OCI-LY7 (cell line): ENCODE data around the gene TRA2B. TPM values are rescaled to one million over a fixed set of nuclear protein-coding genes. Genes with fewer than 3 reads are reported as not detected.

ENCODE experiments used
- BruUV-seq: library from RNA; stranded (reverse); fragments of 400-500 nt; replicated peaks from 2 replicates; lab custom pipeline; 2021; lab: Mats Ljungman, UMichigan
- CTCF ChIA-PET: fragments of 300-600 bp; sonication (Branson Sonifier 250); formaldehyde crosslinking; loops from one replicate; lab custom pipeline; 2022; ENCODE audit warnings: antibody characterized with exemption; ENCODE audit not compliant: unreplicated experiment; lab: Charles Lee
- POLR2A ChIA-PET: fragments of 300-600 bp; sonication (Branson Sonifier 250); formaldehyde crosslinking; loops from one replicate; lab custom pipeline; 2022; ENCODE audit warnings: antibody characterized with exemption; lab: Charles Lee
- DNase-seq: peaks from one replicate; pipeline ENCODE4 v3.0.0-alpha.2; 2015; ENCODE audit warnings: low spot score
- H2AFZ ChIP-seq: fragments of 200-600 bp; sonication (generic), shearing (Covaris generic); 2 replicates; pipeline ENCODE4 v1.6.1; 2014; ENCODE audit warnings: mild to moderate bottlenecking, antibody characterized with exemption, low read length, moderate library complexity
- H3K27ac ChIP-seq: fragments of 200-600 bp; sonication (generic); 2 replicates; pipeline ENCODE4 v1.5.1; 2014; ENCODE audit warnings: mixed run types, low read depth, mild to moderate bottlenecking, moderate library complexity, low read length, inconsistent platforms; ENCODE audit not compliant: poor library complexity, severe bottlenecking
- H3K36me3 ChIP-seq: fragments of 200-600 bp; sonication (generic); 2 replicates; pipeline ENCODE4 v1.6.1; 2014; ENCODE audit warnings: mild to moderate bottlenecking, antibody characterized with exemption, low read length, moderate library complexity, mixed read lengths; ENCODE audit not compliant: insufficient read depth
- H3K4me1 ChIP-seq: fragments of 200-600 bp; sonication (generic); 2 replicates; pipeline ENCODE4 v1.5.1; 2014; ENCODE audit warnings: mild to moderate bottlenecking, low read length; ENCODE audit not compliant: insufficient read depth, poor library complexity, severe bottlenecking
- H3K4me2 ChIP-seq: fragments of 200-600 bp; sonication (generic); 2 replicates; pipeline ENCODE4 v1.6.1; 2014; ENCODE audit warnings: mild to moderate bottlenecking, low read length
- H3K4me3 ChIP-seq: fragments of 200-600 bp; sonication (generic); 2 replicates; pipeline ENCODE4 v1.5.1; 2014; ENCODE audit warnings: mild to moderate bottlenecking, low read depth, low read length; ENCODE audit not compliant: poor library complexity, severe bottlenecking
- H3K79me2 ChIP-seq: fragments of 200-600 bp; sonication (generic); 2 replicates; pipeline ENCODE4 v1.6.1; 2016; ENCODE audit warnings: low read depth, mild to moderate bottlenecking, low read length, moderate library complexity, mixed read lengths; ENCODE audit not compliant: insufficient read depth
- H3K9me2 ChIP-seq: fragments of 200-600 bp; sonication (generic); 2 replicates; pipeline ENCODE4 v1.6.1; 2016; ENCODE audit warnings: mild to moderate bottlenecking, low read length, mixed read lengths; ENCODE audit not compliant: insufficient read depth
- H3K9me3 ChIP-seq: fragments of 200-600 bp; sonication (generic); 2 replicates; pipeline ENCODE4 v1.6.1; 2014; ENCODE audit warnings: mild to moderate bottlenecking, mixed run types, low read length, mixed read lengths
- H4K20me1 ChIP-seq: fragments of 200-600 bp; sonication (generic); 2 replicates; pipeline ENCODE4 v1.6.1; 2014; ENCODE audit warnings: mild to moderate bottlenecking, antibody characterized with exemption, low read length, moderate library complexity, mixed read lengths; ENCODE audit not compliant: insufficient read depth
- CTCF ChIP-seq: fragments of 200-600 bp; sonication (generic); conservative IDR thresholded peaks from 2 replicates; pipeline ENCODE4 v1.5.1; 2014; ENCODE audit warnings: mild to moderate bottlenecking, antibody characterized with exemption, low read length, moderate library complexity, mixed read lengths
- EZH2phosphoT487 ChIP-seq: fragments of 200-600 bp; sonication (generic); IDR thresholded peaks from 2 replicates; pipeline ENCODE4 v1.6.1; 2018; ENCODE audit warnings: low read depth, borderline replicate concordance, mild to moderate bottlenecking, mixed run types, antibody characterized with exemption, low read length, moderate library complexity, mixed read lengths
- intact Hi-C: fragments of 100-400 bp; cut with micrococcal nuclease; formaldehyde crosslinking; loops from one replicate; pipeline ENCODE4 v1.10.0; 2022; ENCODE audit not compliant: unreplicated experiment
- total RNA-seq, 2 experiments: library from RNA; depleted of rRNA in 1 of 2; stranded (reverse); fragments of >200 nt in 1 of 2; shearing (Covaris generic) in 1 of 2; gene quantifications; 2 replicates each; pipeline ENCODE4 v1.2.3, GENCODE V29; 2014 to 2022

Gene TRA2B
- total RNA-seq, 2 experiments from 2014 or later: 325 to 349 TPM

GRCh38 chr3:185878920-185879319, 58.9 kb downstream of the TRA2B start:
- no peaks in the 10 kb centered on the region for H3K79me2 ChIP-seq
- CTCF ChIA-PET: no interaction called here
- H3K9me3 ChIP-seq: no peaks in the 10 kb centered on the region
- H3K4me1 ChIP-seq: no peaks in the 10 kb centered on the region
- no peak overlapping the region for H3K4me2 ChIP-seq
- no peak for DNase-seq
- POLR2A ChIA-PET: interaction anchor here (0.6 kb wide), 1 partner anchor 626 kb away, joined by 3 read pairs; no protein-coding TSS in a partner anchor
- no peaks in the 10 kb centered on the region for H3K9me2 ChIP-seq
- H3K36me3 ChIP-seq: no peaks in the 10 kb centered on the region
- H3K4me3 ChIP-seq: no peak overlapping the region
- H2AFZ ChIP-seq: no peak overlapping the region
- intact Hi-C loops: no loop called here
- no TSS peak for BruUV-seq
- H3K27ac ChIP-seq: no peak overlapping the region
- no peaks in the 10 kb centered on the region for H4K20me1 ChIP-seq
- TF ChIP-seq EZH2phosphoT487 (no peak), CTCF (no peak)

- POLR2A ChIA-PET: no interaction called here
- DNase-seq: no peak
- no peaks in the 10 kb centered on the region for H3K79me2 ChIP-seq
- no TSS peak for BruUV-seq
- TF ChIP-seq EZH2phosphoT487 (no peak), CTCF (no peak)
- no peaks in the 10 kb centered on the region for H3K4me1 ChIP-seq
- CTCF ChIA-PET: no interaction called here
- no peaks in the 10 kb centered on the region for H3K9me2 ChIP-seq
- H2AFZ ChIP-seq: no peak overlapping the region
- intact Hi-C loops: no loop called here
- no peaks in the 10 kb centered on the region for H4K20me1 ChIP-seq
- no peaks in the 10 kb centered on the region for H3K9me3 ChIP-seq
- no peak overlapping the region for H3K27ac ChIP-seq
- no peaks in the 10 kb centered on the region for H3K36me3 ChIP-seq
- no peak overlapping the region for H3K4me3 ChIP-seq
- H3K4me2 ChIP-seq: no peak overlapping the region
These were observed 63.7 kb downstream of the TRA2B start for GRCh38 chr3:185874119-185874518.

- no peaks in the 10 kb centered on the region for H3K4me1 ChIP-seq
- no peak for DNase-seq
- no peaks in the 10 kb centered on the region for H3K79me2 ChIP-seq
- ChIA-PET CTCF (no interaction called here), POLR2A (no interaction called here)
- no peaks in the 10 kb centered on the region for H3K9me2 ChIP-seq
- no peaks in the 10 kb centered on the region for H3K9me3 ChIP-seq
- H3K4me3 ChIP-seq: no peak overlapping the region
- H3K27ac ChIP-seq: no peak overlapping the region
- BruUV-seq: no TSS peak
- intact Hi-C loops: no loop called here
- H3K4me2 ChIP-seq: no peak overlapping the region
- no peaks in the 10 kb centered on the region for H3K36me3 ChIP-seq
- H4K20me1 ChIP-seq: no peaks in the 10 kb centered on the region
- H2AFZ ChIP-seq: no peak overlapping the region
- TF ChIP-seq CTCF (no peak), EZH2phosphoT487 (no peak)
These were observed 70.2 kb downstream of the TRA2B start for GRCh38 chr3:185867650-185868049.
